H1 (cell line): ENCODE measurements around the gene CGB2. TPM values are rescaled to one million over a fixed set of nuclear protein-coding genes. Genes with fewer than 3 reads are reported as not detected.

Source experiments
- polyA plus RNA-seq, 7 experiments: library from polyadenylated mRNA; depleted of rRNA in 3 of 7; stranded (reverse) in 5 of 7; unstranded in 2 of 7; fragments of >200 nt in 5 of 7; fragments of 200-250 nt in 2 of 7; gene quantifications; 1 replicate in 5 of 7; 2 replicates in 1 of 7; 4 replicates in 1 of 7; pipeline versions ENCODE4 v1.2.1 to v1.2.3, GENCODE V29; 2011 to 2013; ENCODE audit warnings: missing spikeins in 2 of 7, mixed read lengths in 2 of 7
- total RNA-seq: library from RNA; stranded (reverse); fragmentation: NEBNext Ultra II Directional; extraction: Animal tissue kit (Norgen Biotek cat#: 25700); gene quantifications from 2 replicates; pipeline ENCODE4 v1.2.1, GENCODE V29; 2021
- TF ChIP-seq, protein P1 (sequence below): IDR thresholded peaks from 2 replicates; pipeline ENCODE4 v1.6.1; 2012; ENCODE audit warnings: inconsistent platforms

The CGB2 gene
- total and polyA plus RNA-seq, 2 of the 8 experiments (the other 6 are each of a cell fraction or from before 2014, with no cell fraction given): 0.71 to 3.2 TPM

DNA sequence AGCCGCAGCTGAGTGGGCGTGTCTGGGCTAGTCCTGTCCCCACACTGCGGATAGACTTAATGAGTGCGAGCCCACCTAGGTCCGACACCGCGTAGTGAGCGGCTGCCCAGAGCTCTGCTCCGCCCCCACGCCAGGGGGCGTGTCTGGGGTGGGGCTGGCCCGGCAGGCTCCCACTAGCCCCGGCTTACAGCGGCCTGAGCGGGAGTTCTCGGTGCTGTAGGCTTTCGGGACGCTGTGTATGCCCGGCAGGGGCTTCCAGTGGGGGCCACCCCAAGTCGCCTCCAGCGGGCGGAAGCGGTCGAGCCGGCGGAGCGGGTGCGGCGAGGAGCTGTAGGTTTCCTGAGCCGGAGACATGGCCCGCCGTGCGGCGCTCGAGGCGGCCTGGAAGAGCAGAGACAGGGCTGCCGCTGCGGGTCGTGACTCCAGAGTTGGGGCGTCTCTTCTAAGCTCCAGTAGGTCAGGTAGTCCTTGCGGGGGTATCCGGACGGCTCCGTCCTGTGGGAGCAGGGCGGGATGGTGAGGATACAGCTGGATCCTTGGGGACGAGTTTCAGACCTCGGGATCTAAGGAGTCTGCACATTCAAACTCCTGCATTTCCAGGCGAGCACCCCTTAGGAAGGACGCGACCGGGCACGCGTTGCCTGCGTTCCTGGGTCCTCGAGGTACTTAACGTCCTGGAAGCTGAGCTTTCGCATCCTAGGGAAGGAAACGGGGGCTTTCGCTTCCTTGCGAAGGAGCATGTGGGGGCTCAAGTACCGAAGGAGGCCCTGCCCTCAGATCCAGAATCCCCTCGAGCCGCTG, 24.6 kb downstream of the CGB2 start (continued):
- TF ChIP-seq, protein P1, sequence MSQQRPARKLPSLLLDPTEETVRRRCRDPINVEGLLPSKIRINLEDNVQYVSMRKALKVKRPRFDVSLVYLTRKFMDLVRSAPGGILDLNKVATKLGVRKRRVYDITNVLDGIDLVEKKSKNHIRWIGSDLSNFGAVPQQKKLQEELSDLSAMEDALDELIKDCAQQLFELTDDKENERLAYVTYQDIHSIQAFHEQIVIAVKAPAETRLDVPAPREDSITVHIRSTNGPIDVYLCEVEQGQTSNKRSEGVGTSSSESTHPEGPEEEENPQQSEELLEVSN: peak; percentile 73
- TF ChIP-seq, all 59 proteins: peak for 8
